NB4 (cell line): ENCODE results near the gene NARF.

ENCODE experiments used
- POLR2A ChIP-seq: IDR thresholded peaks from 2 replicates; pipeline ENCODE4 v1.6.1; 2011; ENCODE audit warnings: mild to moderate bottlenecking; ENCODE audit not compliant: insufficient read length; ENCODE audit errors: extremely low read depth
- TF ChIP-seq, protein P1 (sequence below): IDR thresholded peaks from one replicate; pipeline ENCODE4 v1.5.1; 2012; ENCODE audit warnings: low read depth, low read length

DNA sequence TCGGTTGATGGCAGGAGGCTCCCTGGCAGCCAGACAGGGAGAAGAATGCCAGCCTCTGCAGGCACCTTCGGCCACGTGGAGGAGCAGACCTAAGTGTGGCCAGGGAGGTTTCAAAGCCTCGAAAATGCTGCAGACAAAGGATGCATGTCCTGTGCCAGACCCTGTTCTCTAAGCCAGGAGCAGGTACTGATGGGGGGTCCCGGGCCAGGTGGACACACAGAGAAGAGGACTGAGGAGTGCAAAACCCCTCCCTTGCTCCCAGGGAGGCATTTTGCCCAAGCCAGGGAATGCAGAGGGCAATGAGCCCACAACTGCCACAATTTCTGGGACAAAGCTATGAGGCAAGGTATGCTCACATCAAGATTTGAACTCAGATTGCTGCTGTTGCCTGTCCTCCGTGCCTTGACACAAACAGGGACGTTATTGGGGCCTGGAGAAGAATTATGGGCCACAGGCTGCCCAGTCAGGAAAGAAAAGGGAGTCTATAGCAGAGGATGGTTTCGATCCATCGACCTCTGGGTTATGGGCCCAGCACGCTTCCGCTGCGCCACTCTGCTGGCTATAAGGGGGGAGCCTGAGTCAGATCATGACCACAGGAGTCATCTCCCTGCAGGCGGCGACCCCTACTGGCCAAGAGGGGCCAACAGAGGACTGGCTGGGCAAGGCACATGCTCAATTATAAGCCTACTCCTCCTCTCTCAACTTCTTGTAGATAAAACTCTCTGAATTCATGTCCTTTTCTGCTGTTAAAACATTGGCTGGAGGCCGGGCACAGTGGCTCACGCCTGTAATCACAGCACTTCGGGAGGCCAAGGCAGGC lies 35.9 kb downstream of the NARF start:
- TF ChIP-seq, protein P1, sequence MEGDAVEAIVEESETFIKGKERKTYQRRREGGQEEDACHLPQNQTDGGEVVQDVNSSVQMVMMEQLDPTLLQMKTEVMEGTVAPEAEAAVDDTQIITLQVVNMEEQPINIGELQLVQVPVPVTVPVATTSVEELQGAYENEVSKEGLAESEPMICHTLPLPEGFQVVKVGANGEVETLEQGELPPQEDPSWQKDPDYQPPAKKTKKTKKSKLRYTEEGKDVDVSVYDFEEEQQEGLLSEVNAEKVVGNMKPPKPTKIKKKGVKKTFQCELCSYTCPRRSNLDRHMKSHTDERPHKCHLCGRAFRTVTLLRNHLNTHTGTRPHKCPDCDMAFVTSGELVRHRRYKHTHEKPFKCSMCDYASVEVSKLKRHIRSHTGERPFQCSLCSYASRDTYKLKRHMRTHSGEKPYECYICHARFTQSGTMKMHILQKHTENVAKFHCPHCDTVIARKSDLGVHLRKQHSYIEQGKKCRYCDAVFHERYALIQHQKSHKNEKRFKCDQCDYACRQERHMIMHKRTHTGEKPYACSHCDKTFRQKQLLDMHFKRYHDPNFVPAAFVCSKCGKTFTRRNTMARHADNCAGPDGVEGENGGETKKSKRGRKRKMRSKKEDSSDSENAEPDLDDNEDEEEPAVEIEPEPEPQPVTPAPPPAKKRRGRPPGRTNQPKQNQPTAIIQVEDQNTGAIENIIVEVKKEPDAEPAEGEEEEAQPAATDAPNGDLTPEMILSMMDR: peak; percentile 84
- no peak for TF ChIP-seq POLR2A
